SW 1271 (cell line): ENCODE results near the gene RC3H2.

Experiments
- DNase-seq, 2 experiments: peaks; one replicate each; lab custom pipeline; 2025; lab: John Stamatoyannopoulos, UW

Gene RC3H2

GRCh38 chr9:122800066-122801060 lies 104.8 kb downstream of the RC3H2 start, which contains the start of gene OR1K1:
OR1K1 (plus strand) TSS chr9:122800123; CDS start chr9:122800123, 0 bp downstream.
- DNase-seq = no peak

DNA sequence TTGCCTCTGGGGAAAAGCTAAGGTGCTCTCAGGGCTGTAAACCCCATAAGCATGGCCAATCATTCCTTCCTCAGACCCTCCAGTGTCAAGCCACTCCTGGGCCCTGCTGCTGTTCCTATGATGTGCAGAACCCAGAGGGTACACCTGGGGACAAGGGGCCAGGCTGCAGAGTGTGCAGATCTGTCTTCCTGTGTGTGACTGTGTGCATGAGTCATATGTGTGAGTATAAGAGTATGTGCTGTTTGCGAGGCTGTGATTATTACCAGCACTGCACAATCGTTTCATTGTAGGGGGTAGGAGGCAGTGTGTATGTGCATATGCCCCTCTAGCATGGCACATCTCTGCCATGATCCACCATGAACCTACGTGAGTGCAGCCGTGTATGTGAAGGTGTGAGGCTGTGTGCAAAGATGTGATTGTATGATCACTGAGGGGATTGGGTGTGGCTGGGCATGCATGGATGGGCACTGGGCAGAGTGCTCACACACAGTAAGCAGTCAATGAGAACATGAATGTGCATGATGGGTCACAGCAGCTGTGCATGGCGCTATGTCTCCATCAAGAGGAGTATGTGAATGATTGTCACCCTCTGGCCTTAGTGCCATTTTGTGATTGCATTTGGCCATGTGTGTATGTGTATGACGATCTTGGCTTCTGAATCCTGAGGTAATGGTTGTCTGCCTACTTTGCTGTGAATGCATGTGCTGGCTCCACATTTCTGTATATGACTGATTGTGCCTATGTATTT lies 107.7 kb downstream of the RC3H2 start:
- no peak for DNase-seq
